SK-N-SH treated with all-trans-retinoic acid at 6 μM for 48 hours (cell line): Measurements from ENCODE around the gene LSM12.

Experiments
- ATAC-seq: fragments of 200-7000 bp; cut with Tn5 transposase; 3 replicates; pipeline ENCODE4 v1.9.1; 2020; ENCODE audit warnings: mild to moderate bottlenecking, moderate library complexity
- ARNTL ChIP-seq: fragments of 450-650 bp; formaldehyde crosslinking; IDR thresholded peaks from 2 replicates; pipeline ENCODE4 v1.5.0; 2020; ENCODE audit warnings: low read depth, mild to moderate bottlenecking, moderate library complexity, borderline replicate concordance
- BACH2 ChIP-seq: fragments of 250-450 bp; sonication (Bioruptor Pico); IDR thresholded peaks from 2 replicates; pipeline ENCODE4 v1.9.0; 2021; ENCODE audit warnings: mild to moderate bottlenecking, borderline replicate concordance
- CSDC2 ChIP-seq: fragments of 250-450 bp; sonication (Bioruptor Pico); IDR thresholded peaks from 2 replicates; pipeline ENCODE4 v1.5.0; 2020; ENCODE audit warnings: mild to moderate bottlenecking, moderate library complexity
- ESRRG ChIP-seq: fragments of 250-450 bp; sonication (Bioruptor Pico); IDR thresholded peaks from 2 replicates; pipeline ENCODE4 v1.6.1; 2021; ENCODE audit warnings: mild to moderate bottlenecking
- ISL1 ChIP-seq: fragments of 250-450 bp; sonication (Bioruptor Pico); IDR thresholded peaks from 2 replicates; pipeline ENCODE4 v2.1.2; 2022; ENCODE audit warnings: mild to moderate bottlenecking, moderate library complexity
- OSR1 ChIP-seq: fragments of 250-450 bp; sonication (Bioruptor Pico); IDR thresholded peaks from 2 replicates; pipeline ENCODE4 v1.8.0; 2022; ENCODE audit warnings: moderate library complexity, mild to moderate bottlenecking, inconsistent platforms
- RARB ChIP-seq: fragments of 250-450 bp; sonication (Bioruptor Pico); IDR thresholded peaks from 2 replicates; pipeline ENCODE4 v1.8.0; 2021; ENCODE audit warnings: mild to moderate bottlenecking, moderate library complexity
- SNAI2 ChIP-seq: fragments of 250-450 bp; sonication (Bioruptor Pico); IDR thresholded peaks from 2 replicates; pipeline ENCODE4 v1.5.0; 2020; ENCODE audit warnings: mild to moderate bottlenecking, moderate library complexity
- TCF4 ChIP-seq: fragments of 250-450 bp; sonication (Bioruptor Pico); IDR thresholded peaks from 2 replicates; pipeline ENCODE4 v1.8.0; 2021; ENCODE audit warnings: mild to moderate bottlenecking, moderate library complexity, borderline replicate concordance
- TOX ChIP-seq: fragments of 250-450 bp; sonication (Bioruptor Pico); IDR thresholded peaks from 2 replicates; pipeline ENCODE4 v1.8.0; 2021; ENCODE audit warnings: mild to moderate bottlenecking, moderate library complexity, borderline replicate concordance
- ZC3H10 ChIP-seq: fragments of 250-450 bp; sonication (Bioruptor Pico); IDR thresholded peaks from 2 replicates; pipeline ENCODE4 v1.5.1; 2021; ENCODE audit warnings: mild to moderate bottlenecking, moderate library complexity
- ZFP30 ChIP-seq: fragments of 450-650 bp; formaldehyde crosslinking; IDR thresholded peaks from 2 replicates; pipeline ENCODE4 v1.5.0; 2022; ENCODE audit warnings: mild to moderate bottlenecking, moderate library complexity
- ZNF565 ChIP-seq: fragments of 450-650 bp; formaldehyde crosslinking; conservative IDR thresholded peaks from 2 replicates; pipeline ENCODE4 v1.5.0; 2020; ENCODE audit warnings: low read depth, mild to moderate bottlenecking, moderate library complexity
- ZNF70 ChIP-seq: fragments of 450-650 bp; formaldehyde crosslinking; IDR thresholded peaks from 2 replicates; pipeline ENCODE4 v1.5.0; 2020; ENCODE audit warnings: mild to moderate bottlenecking, moderate library complexity
- ZNF8 ChIP-seq: fragments of 450-650 bp; formaldehyde crosslinking; IDR thresholded peaks from 2 replicates; pipeline ENCODE4 v1.5.0; 2020; ENCODE audit warnings: mild to moderate bottlenecking, moderate library complexity
- TF ChIP-seq, protein P1 (sequence below): fragments of 250-450 bp; sonication (Bioruptor Pico); IDR thresholded peaks from 2 replicates; pipeline ENCODE4 v1.8.0; 2021; ENCODE audit warnings: low read depth, mild to moderate bottlenecking, moderate library complexity, borderline replicate concordance
- TF ChIP-seq, protein P2 (sequence below): fragments of 250-450 bp; sonication (Bioruptor Pico); IDR thresholded peaks from 2 replicates; pipeline ENCODE4 v1.5.1; 2020; ENCODE audit warnings: low read depth, mild to moderate bottlenecking, moderate library complexity
- TF ChIP-seq, protein P3 (sequence below): fragments of 250-450 bp; sonication (Bioruptor Pico); IDR thresholded peaks from 2 replicates; pipeline ENCODE4 v1.5.1; 2021; ENCODE audit warnings: mild to moderate bottlenecking, moderate library complexity
- TF ChIP-seq, protein P4 (sequence below): fragments of 250-450 bp; sonication (Bioruptor Pico); IDR thresholded peaks from 2 replicates; pipeline ENCODE4 v1.5.0; 2020; ENCODE audit warnings: mild to moderate bottlenecking, moderate library complexity
- TF ChIP-seq, protein P5 (sequence below): fragments of 250-450 bp; sonication (Bioruptor Pico); IDR thresholded peaks from 2 replicates; pipeline ENCODE4 v1.8.0; 2020; ENCODE audit warnings: mild to moderate bottlenecking, moderate library complexity, borderline replicate concordance

Gene LSM12

DNA sequence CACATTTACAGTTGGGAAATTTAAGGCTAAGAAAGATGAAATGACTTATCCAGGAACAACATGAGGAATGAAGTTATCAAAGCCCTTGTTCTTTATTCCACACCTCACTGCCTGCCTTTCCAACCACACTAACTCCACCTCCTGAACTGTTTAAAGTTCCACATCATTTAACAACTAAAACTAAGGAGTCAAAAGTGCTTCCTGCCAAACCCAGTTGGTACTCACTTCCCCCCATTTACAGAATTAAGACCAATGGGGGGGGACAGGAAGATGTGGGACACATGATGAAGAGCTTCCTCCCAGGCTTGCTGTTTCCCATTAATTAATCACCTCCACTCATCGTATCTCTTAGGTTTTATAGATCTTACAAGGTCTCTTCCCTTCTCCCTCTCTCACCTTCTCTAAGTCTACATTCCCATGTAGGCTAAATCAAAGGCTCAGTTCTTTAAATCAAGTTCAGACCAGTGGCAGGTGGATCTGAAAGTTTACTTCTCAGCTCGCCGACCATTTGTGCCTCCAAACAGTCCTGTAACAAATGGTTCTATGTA lies 32.5 kb downstream of the LSM12 start:
- ATAC-seq: no peak

DNA sequence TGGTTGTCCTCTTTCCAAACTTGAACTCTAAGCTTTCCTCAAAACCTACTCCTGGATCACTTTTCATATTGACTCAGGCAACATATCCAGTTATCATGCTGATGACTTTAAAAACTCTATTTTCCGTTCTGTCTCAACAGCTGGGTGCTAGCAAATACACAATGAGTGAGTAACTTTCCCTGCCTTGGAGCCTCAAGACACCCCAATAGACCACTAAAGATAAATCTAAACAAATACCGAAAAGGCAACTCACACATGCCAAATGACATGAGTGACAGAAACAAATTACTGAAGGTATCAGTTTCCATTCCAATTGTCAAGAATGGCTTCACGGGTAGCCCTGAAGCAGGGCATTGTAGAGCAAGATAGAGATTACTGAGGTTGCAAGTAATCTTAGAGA lies 36.0 kb downstream of the LSM12 start:
- ATAC-seq: no peak
- TF ChIP-seq SNAI2 (no peak), BACH2 (CRISPR knock-in tag) (no peak), ZFP30 (CRISPR knock-in tag) (no peak), OSR1 (no peak), CSDC2 (CRISPR knock-in tag) (no peak), ZNF70 (CRISPR knock-in tag) (no peak), TOX (CRISPR knock-in tag) (no peak), ESRRG (no peak), ISL1 (CRISPR knock-in tag) (no peak), TCF4 (CRISPR knock-in tag) (no peak), ZC3H10 (CRISPR knock-in tag) (no peak), ZNF8 (CRISPR knock-in tag) (no peak)
- TF ChIP-seq, protein P1, sequence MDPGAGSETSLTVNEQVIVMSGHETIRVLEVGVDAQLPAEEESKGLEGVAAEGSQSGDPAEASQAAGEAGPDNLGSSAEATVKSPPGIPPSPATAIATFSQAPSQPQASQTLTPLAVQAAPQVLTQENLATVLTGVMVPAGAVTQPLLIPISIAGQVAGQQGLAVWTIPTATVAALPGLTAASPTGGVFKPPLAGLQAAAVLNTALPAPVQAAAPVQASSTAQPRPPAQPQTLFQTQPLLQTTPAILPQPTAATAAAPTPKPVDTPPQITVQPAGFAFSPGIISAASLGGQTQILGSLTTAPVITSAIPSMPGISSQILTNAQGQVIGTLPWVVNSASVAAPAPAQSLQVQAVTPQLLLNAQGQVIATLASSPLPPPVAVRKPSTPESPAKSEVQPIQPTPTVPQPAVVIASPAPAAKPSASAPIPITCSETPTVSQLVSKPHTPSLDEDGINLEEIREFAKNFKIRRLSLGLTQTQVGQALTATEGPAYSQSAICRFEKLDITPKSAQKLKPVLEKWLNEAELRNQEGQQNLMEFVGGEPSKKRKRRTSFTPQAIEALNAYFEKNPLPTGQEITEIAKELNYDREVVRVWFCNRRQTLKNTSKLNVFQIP (CRISPR knock-in tag): no peak
- TF ChIP-seq, protein P2, sequence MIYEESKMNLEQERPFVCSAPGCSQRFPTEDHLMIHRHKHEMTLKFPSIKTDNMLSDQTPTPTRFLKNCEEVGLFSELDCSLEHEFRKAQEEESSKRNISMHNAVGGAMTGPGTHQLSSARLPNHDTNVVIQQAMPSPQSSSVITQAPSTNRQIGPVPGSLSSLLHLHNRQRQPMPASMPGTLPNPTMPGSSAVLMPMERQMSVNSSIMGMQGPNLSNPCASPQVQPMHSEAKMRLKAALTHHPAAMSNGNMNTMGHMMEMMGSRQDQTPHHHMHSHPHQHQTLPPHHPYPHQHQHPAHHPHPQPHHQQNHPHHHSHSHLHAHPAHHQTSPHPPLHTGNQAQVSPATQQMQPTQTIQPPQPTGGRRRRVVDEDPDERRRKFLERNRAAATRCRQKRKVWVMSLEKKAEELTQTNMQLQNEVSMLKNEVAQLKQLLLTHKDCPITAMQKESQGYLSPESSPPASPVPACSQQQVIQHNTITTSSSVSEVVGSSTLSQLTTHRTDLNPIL: no peak
- TF ChIP-seq, protein P3, sequence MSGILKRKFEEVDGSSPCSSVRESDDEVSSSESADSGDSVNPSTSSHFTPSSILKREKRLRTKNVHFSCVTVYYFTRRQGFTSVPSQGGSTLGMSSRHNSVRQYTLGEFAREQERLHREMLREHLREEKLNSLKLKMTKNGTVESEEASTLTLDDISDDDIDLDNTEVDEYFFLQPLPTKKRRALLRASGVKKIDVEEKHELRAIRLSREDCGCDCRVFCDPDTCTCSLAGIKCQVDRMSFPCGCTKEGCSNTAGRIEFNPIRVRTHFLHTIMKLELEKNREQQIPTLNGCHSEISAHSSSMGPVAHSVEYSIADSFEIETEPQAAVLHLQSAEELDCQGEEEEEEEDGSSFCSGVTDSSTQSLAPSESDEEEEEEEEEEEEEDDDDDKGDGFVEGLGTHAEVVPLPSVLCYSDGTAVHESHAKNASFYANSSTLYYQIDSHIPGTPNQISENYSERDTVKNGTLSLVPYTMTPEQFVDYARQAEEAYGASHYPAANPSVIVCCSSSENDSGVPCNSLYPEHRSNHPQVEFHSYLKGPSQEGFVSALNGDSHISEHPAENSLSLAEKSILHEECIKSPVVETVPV (CRISPR knock-in tag): no peak
- TF ChIP-seq, protein P4, sequence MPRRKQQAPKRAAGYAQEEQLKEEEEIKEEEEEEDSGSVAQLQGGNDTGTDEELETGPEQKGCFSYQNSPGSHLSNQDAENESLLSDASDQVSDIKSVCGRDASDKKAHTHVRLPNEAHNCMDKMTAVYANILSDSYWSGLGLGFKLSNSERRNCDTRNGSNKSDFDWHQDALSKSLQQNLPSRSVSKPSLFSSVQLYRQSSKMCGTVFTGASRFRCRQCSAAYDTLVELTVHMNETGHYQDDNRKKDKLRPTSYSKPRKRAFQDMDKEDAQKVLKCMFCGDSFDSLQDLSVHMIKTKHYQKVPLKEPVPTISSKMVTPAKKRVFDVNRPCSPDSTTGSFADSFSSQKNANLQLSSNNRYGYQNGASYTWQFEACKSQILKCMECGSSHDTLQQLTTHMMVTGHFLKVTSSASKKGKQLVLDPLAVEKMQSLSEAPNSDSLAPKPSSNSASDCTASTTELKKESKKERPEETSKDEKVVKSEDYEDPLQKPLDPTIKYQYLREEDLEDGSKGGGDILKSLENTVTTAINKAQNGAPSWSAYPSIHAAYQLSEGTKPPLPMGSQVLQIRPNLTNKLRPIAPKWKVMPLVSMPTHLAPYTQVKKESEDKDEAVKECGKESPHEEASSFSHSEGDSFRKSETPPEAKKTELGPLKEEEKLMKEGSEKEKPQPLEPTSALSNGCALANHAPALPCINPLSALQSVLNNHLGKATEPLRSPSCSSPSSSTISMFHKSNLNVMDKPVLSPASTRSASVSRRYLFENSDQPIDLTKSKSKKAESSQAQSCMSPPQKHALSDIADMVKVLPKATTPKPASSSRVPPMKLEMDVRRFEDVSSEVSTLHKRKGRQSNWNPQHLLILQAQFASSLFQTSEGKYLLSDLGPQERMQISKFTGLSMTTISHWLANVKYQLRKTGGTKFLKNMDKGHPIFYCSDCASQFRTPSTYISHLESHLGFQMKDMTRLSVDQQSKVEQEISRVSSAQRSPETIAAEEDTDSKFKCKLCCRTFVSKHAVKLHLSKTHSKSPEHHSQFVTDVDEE (CRISPR knock-in tag): no peak
- TF ChIP-seq, protein P5, sequence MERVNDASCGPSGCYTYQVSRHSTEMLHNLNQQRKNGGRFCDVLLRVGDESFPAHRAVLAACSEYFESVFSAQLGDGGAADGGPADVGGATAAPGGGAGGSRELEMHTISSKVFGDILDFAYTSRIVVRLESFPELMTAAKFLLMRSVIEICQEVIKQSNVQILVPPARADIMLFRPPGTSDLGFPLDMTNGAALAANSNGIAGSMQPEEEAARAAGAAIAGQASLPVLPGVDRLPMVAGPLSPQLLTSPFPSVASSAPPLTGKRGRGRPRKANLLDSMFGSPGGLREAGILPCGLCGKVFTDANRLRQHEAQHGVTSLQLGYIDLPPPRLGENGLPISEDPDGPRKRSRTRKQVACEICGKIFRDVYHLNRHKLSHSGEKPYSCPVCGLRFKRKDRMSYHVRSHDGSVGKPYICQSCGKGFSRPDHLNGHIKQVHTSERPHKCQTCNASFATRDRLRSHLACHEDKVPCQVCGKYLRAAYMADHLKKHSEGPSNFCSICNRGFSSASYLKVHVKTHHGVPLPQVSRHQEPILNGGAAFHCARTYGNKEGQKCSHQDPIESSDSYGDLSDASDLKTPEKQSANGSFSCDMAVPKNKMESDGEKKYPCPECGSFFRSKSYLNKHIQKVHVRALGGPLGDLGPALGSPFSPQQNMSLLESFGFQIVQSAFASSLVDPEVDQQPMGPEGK (CRISPR knock-in tag): no peak

More for the DNA sequence above, 32.5 kb downstream of the LSM12 start:
- TF ChIP-seq BACH2 (CRISPR knock-in tag) (no peak), RARB (CRISPR knock-in tag) (no peak), ESRRG (no peak), ARNTL (CRISPR knock-in tag) (no peak), ZFP30 (CRISPR knock-in tag) (no peak), ZNF565 (CRISPR knock-in tag) (no peak), SNAI2 (no peak)
- TF ChIP-seq, protein P1 (CRISPR knock-in tag): no peak
